Measurements from ENCODE around the gene UBAP2L.
A peak's percentile ranks its signal among the peaks of the same experiment; 100 is the strongest.
"Not testable (repeated sequence)": the region's sequence is repeated elsewhere in the genome, so short reads cannot be mapped to it uniquely, and the experiment has no call there.

UBAP2L gene

DNA sequence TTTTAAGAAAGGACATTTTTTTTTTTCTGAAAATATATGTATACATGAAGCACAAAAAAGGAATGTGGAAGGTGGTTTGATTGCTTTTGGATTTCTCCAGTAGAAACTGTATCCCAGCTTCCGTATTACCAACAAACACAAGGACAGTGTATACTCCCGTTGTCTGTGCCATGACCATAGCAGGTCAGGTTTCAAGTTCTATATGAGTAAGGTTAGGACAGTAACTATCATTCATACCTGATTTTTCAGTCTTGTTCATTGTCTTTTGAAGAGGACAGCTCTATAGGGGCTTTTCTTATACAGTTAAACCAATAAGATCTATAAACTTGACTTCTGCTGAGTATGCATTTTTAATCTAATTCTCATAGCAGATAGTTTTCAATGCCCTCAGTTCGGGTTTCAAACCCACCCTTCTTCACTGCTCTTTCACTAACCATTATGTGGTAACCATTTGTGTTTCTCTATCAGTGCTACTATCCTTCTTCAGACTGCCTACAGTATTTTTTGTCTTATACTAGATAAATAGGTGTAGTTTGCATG is 19.6 kb downstream of the UBAP2L start:
- DNase-seq (ENCODE audit: low spot score) = no peak

DNA sequence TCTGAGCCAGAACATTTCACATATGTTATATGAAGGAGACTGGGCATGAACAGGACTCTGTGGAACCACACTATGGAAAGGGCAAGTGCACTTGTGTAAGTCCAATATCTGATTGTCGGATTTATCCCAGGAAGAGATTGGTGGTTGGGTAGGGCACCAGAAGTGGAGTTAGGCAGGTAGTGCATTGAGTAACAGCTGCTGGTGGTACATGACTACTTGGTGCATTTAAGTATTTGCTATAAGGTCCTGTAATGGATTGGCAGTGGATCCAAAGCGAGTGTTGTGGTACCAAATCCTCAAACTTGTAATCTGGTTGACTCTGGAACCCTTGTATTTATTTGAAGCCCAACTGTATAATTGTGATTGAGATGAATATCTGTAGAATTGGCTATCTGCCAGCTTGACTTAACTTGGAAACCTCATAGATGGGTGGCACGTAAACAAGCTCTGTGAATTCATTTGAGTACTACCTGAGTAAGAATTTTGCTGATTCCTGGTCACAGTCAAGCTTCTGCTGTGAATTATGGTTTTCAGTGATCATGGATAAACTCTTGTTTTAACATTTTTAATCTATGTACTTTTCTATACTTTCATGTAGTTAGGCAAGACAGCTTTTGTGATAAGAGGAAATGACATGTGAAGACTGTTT is 21.1 kb downstream of the UBAP2L start:
- no peak for DNase-seq (ENCODE audit: low spot score)

- DNase-seq (ENCODE audit: low spot score) = no peak
These were observed 32.9 kb downstream of the UBAP2L start for GRCh38 chr1:154253671-154254070.

DNA sequence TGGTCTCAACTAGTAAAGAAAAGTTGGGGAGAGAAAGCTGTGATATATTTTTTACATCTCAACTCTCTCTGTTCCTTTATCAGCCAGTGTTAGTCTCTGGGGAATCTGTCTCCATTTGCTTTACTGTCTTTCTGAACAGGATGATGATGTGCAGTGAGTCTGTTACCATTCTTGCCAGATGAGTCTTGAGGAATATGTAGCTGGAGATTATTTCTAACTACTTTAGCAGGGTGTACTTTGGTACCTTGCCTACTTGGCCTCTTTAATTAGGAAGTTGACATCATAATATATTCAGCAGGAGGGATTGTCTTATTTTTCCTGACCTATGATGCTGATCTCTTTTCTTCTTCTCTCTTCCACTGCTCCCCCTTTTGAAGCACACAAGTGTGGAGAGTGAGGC is 35.9 kb downstream of the UBAP2L start:
- no peak for DNase-seq (ENCODE audit: low spot score)

GRCh38 chr1:154258784-154259183 is 38.0 kb downstream of the UBAP2L start:
- DNase-seq (ENCODE audit: low spot score) = no peak

DNA sequence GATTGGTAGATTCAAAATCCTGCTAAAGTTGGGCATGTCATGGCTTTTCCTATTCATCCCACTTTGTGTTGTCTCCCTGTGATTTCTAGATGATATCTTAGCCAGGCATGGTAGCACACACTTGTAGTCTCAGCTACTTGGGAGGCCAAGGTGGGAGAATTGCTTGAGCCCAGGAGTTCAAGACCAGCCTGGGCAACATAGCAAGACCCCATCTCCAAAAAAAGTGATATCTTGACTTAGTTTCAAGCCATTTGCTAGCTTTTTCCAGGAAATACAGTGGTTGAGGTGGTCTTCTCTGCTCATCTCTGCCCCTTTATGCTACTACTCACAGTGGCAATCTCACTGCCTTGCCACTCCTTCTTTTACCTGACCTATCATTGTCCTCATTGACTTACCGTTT is 39.4 kb downstream of the UBAP2L start:
- DNase-seq (ENCODE audit: low spot score) = no peak

GRCh38 chr1:154263465-154264332 is 42.9 kb downstream of the UBAP2L start:
- peak; percentile 21 for DNase-seq (ENCODE audit: low spot score)

DNA sequence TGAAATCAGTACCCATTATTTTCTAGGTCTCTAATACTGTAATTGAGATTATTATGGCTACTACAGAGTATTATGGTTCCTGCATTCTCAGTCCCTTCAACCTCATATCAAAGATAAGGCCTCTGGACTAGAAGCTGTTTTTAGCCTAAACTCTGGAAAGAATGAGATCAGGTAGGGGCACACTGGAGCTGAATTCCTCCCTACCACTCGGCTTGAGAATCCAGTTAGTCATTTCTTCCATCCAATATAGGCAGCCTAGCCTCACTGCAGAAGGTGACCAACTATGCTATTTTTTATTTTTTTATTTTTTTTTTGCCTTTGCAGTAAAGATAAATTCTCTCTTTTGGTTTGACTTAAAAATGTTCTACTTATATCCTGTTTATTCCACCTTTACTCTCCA is 43.7 kb downstream of the UBAP2L start:
- no peak for DNase-seq (ENCODE audit: low spot score)

- DNase-seq (ENCODE audit: low spot score) = no peak
These were observed 44.8 kb downstream of the UBAP2L start for GRCh38 chr1:154265586-154265985.

- no peak for DNase-seq (ENCODE audit: low spot score)
These were observed 50.1 kb downstream of the UBAP2L start for GRCh38 chr1:154270833-154271232.

GRCh38 chr1:154272217-154272998 is 51.7 kb downstream of the UBAP2L start, which contains the start of gene HAX1:
Gene HAX1 (plus strand): TSS chr1:154272629. CDS start chr1:154272724, 95 bp downstream.
- peak; percentile 86 for DNase-seq (ENCODE audit: low spot score)

GRCh38 chr1:154272999-154273563 is 52.3 kb downstream of the UBAP2L start:
- DNase-seq (ENCODE audit: low spot score) = no peak

DNA sequence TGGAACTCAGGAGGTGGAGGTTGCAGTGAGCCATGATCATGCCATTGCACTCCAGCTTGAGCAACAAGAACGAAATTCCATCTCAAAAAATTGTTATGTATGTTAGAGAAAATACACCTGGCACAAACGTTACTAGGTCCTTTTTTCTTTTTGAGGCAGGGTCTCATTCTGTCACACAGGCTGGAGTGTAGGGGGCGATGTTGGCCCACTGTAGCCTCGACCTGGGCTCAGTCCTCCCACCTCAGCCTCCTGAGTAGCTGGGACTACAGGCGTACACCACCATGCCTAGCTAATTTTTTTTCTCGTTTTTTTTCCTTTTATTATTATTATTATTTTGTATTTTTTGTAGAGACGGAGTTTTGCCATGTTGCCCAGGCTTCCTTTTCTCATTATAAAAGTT is 56.0 kb downstream of the UBAP2L start:
- no peak for DNase-seq (ENCODE audit: low spot score)

- not testable (repeated sequence) for DNase-seq (ENCODE audit: low spot score)
These were observed 66.8 kb downstream of the UBAP2L start for GRCh38 chr1:154287591-154287990.

DNA sequence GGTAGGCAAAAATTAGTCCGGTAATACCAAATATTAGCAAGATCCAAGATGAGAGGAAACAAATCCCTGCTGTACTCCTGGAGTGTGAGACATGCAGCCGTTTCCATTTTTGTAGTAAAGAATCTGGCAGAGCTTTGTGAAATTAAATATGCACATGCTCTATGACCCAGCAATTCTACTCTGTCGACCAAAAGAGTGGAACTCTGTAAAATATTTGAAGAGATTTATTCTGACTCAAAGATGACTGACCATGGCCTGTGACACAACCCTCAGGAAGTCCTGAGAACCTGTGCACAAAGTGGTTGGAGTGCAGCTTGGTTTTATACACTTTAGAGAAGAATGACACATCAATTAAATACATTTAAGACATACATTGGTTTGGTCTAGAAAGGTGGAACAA is 67.9 kb downstream of the UBAP2L start:
- no peak for DNase-seq (ENCODE audit: low spot score)

DNA sequence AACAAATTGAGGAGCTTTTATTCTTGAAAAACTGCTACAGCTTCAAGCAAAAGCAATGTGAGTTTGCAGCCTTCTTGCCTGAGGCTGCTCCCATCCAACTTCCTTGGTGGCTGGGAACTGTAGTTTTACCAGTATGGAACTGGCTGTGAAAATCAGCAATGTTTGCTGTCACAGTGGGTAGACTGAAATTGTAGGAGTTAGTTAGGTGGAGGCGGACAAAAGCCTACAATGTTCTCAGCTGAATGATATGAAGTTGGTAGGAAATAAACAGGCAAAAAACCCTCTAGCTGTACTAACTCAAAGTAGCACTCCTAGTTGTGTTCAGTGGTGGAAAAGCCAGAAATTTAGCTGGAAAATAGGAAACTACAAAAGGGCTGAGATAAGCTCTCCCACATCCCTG is 70.2 kb downstream of the UBAP2L start:
- no peak for DNase-seq (ENCODE audit: low spot score)

GRCh38 chr1:154295408-154296235 is 74.9 kb downstream of the UBAP2L start:
- DNase-seq (ENCODE audit: low spot score) = no peak

DNA sequence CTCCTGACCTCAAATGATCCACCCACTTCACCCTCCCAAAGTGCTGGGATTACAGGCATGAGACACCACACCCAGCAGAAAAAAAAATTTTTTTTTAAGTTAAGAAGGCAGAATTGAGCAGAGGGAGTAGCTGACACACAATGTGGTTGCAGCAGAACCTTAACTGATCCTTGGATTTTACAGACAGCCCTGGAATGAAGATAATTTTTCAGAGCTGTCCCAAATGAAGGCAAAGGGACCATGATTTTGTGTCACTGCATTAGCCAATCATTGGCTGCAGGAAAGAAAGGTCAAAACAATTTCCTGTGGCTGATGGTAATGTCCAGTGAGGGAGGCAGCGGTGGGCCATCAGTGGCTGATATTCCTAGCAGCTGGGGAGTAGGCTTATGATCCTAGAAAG is 80.8 kb downstream of the UBAP2L start:
- no peak for DNase-seq (ENCODE audit: low spot score)

DNA sequence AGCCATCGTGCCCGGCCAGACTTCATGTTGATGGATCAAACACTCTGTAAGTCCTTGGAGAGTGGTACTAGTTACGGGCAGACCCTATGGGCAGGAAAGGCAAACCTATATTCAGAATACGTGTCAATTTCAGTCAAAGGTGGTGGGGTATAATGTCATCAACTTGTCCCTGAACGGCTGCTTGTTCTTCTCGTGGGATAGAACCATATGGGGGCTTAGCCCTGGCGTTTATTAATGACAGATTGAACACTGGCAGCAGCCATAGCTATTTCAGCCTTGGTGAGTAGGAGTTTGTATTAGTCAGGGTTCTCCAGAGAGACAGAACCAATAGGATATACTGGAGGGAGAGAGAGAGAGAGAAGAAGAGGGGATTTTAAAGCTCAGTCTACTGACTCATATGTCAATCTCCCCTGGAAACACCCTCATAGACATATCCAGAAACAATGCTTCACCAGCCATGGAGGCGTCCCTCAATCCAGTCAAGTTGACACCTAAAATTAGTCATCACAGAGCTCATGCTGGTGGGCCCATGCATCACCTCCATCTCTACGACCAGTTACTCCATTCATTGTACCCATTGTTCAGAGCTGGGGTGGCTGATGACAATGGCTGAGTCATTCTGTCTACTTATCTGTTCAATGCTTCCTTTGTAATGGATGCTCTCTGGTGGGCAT is 84.0 kb downstream of the UBAP2L start:
- peak; percentile 67 for DNase-seq (ENCODE audit: low spot score)

- no peak for DNase-seq (ENCODE audit: low spot score)
These were observed 85.4 kb downstream of the UBAP2L start for GRCh38 chr1:154306151-154306550.
